Spleen (tissue), 7 donors: ENCODE results near the gene PTX4.

Experiments
- POLR2AphosphoS5 ChIP-seq, 3 donors: sonication (generic); formaldehyde crosslinking; IDR thresholded peaks; one replicate each; pipeline ENCODE4 v1.5.1; 2017; ENCODE audit warnings: antibody characterized with exemption in 3 of 3
- TF ChIP-seq, protein P1 (sequence below), 11 experiments: fragments of 200-600 bp in 7 of 11; fragments of 450-650 bp in 4 of 11; sonication (generic) in 4 of 11; IDR thresholded peaks in 8 of 11; conservative IDR thresholded peaks in 3 of 11; 1 replicate in 7 of 11; 2 replicates in 4 of 11; pipeline versions ENCODE4 v1.4.0 to v1.8.0; 2016 to 2021; ENCODE audit warnings: antibody characterized with exemption in 11 of 11, inconsistent platforms in 4 of 11, mild to moderate bottlenecking in 1 of 11
- donor health status: DM: no; HTN: no; CAD: no; lungs with moderate emphysema.
- donor health status: DM: no; HTN: no; CAD: no.
- donor health status: DM: no; HTN: no; CAD: no.

- TF ChIP-seq, protein P1, sequence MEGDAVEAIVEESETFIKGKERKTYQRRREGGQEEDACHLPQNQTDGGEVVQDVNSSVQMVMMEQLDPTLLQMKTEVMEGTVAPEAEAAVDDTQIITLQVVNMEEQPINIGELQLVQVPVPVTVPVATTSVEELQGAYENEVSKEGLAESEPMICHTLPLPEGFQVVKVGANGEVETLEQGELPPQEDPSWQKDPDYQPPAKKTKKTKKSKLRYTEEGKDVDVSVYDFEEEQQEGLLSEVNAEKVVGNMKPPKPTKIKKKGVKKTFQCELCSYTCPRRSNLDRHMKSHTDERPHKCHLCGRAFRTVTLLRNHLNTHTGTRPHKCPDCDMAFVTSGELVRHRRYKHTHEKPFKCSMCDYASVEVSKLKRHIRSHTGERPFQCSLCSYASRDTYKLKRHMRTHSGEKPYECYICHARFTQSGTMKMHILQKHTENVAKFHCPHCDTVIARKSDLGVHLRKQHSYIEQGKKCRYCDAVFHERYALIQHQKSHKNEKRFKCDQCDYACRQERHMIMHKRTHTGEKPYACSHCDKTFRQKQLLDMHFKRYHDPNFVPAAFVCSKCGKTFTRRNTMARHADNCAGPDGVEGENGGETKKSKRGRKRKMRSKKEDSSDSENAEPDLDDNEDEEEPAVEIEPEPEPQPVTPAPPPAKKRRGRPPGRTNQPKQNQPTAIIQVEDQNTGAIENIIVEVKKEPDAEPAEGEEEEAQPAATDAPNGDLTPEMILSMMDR (IDR thresholded peaks at IDR 0.05 in 8 of 11, conservative IDR thresholded peaks at IDR 0.05 in 3 of 11) = no peak
- TF ChIP-seq POLR2AphosphoS5 (IDR thresholded peaks at IDR 0.05) = peak in 2 of 3 donors; percentile 15 to 28
Measured at GRCh38 chr16:1457489-1458245, 31.1 kb downstream of the PTX4 start.
